ENCODE measurements around the gene RNF8.

DNA sequence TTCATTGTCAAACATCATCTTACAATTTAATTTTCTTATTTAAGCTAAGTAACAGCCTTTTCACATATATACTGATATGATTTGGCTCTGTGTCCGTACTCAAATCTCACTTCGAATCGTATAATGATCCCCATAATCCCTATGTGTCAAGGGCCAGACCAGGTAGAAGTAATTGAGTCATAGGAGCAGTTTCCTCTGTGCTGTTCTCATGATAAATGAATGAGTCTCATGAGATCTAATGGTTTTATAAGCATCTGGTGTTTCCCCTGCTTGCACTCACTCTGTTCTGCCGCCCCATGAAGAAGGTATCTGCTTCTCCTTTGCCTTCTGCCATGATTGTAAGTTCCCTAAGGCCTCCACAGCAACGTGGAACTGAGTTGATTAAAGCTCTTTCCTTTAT, 54.2 kb downstream of the RNF8 start:
- TF ChIP-seq PATZ1 (CRISPR knock-in tag; IDR thresholded peaks at IDR 0.05; ENCODE audit: borderline replicate concordance), result no peak
- TF ChIP-seq TCF4 (CRISPR knock-in tag; IDR thresholded peaks at IDR 0.05; ENCODE audit: borderline replicate concordance), result no peak
- TF ChIP-seq, protein P1, sequence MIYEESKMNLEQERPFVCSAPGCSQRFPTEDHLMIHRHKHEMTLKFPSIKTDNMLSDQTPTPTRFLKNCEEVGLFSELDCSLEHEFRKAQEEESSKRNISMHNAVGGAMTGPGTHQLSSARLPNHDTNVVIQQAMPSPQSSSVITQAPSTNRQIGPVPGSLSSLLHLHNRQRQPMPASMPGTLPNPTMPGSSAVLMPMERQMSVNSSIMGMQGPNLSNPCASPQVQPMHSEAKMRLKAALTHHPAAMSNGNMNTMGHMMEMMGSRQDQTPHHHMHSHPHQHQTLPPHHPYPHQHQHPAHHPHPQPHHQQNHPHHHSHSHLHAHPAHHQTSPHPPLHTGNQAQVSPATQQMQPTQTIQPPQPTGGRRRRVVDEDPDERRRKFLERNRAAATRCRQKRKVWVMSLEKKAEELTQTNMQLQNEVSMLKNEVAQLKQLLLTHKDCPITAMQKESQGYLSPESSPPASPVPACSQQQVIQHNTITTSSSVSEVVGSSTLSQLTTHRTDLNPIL (CRISPR knock-in tag; IDR thresholded peaks at IDR 0.05; ENCODE audit: low read depth), result no peak
- no peak for TF ChIP-seq ZFP3 (CRISPR knock-in tag; IDR thresholded peaks at IDR 0.05)
- TF ChIP-seq SNAI2 (CRISPR knock-in tag; IDR thresholded peaks at IDR 0.05), result no peak
- no peak for TF ChIP-seq ISL1 (CRISPR knock-in tag; IDR thresholded peaks at IDR 0.05)
- no peak for TF ChIP-seq ZNF8 (CRISPR knock-in tag; IDR thresholded peaks at IDR 0.05)
- no peak for TF ChIP-seq GLIS3 (CRISPR knock-in tag; IDR thresholded peaks at IDR 0.05)
- no peak for TF ChIP-seq BACH2 (CRISPR knock-in tag; IDR thresholded peaks at IDR 0.05; ENCODE audit: borderline replicate concordance)
- TF ChIP-seq ZNF70 (CRISPR knock-in tag; IDR thresholded peaks at IDR 0.05), result no peak
- TF ChIP-seq RARB (CRISPR knock-in tag; IDR thresholded peaks at IDR 0.05), result no peak
